Transverse colon (tissue), 4 donors: ENCODE results near the gene LMF1.

Experiments used
- EP300 ChIP-seq: sonication (generic); formaldehyde crosslinking; IDR thresholded peaks from one replicate; pipeline ENCODE4 v1.6.1; 2017; ENCODE audit warnings: antibody characterized with exemption, low read depth
- POLR2A ChIP-seq: fragments of 450-650 bp; IDR thresholded peaks from one replicate; pipeline ENCODE4 v1.6.1; 2016; ENCODE audit warnings: antibody characterized with exemption, mild to moderate bottlenecking, moderate library complexity
- POLR2AphosphoS5 ChIP-seq, 3 donors: sonication (generic); formaldehyde crosslinking; IDR thresholded peaks; one replicate each; pipeline ENCODE4 v1.6.1; 2016; ENCODE audit warnings: antibody characterized with exemption in 3 of 3
- TF ChIP-seq, protein P1 (sequence below), 5 experiments: fragments of 200-600 bp in 3 of 5; fragments of 450-650 bp in 2 of 5; sonication (generic) in 3 of 5; IDR thresholded peaks; 1 replicate in 2 of 5; 2 replicates in 3 of 5; pipeline ENCODE4 v1.5.1; 2016 to 2017; ENCODE audit warnings: antibody characterized with exemption in 5 of 5, inconsistent platforms in 3 of 5, mild to moderate bottlenecking in 2 of 5, moderate library complexity in 1 of 5

DNA sequence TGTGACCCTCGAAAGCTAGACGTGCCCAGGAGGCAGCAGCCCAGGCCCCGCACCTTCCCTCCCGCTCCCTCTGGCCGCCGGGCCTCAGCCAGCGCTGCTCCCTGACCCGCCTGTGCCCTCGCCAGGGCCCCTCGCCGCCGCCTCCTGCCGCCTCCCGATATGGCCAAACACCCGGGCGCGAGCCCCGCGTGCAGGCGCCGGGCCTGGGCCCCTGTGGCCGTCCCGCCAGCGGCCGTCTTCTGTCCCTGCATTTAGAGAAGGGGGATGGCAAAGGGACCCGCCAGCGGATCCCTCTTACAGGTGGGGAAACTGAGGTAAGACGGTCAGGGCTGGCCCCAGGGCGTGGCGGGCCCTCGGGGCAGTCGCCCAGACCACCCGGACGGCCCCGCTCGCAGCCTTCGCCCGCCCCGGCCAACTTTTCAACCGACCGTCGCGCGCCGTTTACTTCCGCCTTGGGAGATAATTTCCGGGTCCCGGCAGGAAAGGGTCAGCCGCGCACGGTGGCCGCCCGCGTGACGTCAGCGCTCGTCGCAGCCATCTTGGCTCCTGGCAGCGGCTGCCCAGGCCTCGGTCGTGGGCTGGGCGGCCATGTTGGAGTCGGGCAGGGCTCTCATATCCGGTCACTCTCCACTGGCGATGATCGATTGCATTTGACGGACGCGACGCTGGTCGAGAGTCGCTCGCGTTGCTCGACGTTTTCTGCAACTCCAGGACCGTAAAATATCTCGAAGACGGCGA is 163.3 kb downstream of the LMF1 start:
- TF ChIP-seq POLR2A (peak; percentile 83), POLR2AphosphoS5 (IDR thresholded peaks at IDR 0.05) (peak; percentile 77 to 90 (median 87)), EP300 (no peak)
- TF ChIP-seq, protein P1, sequence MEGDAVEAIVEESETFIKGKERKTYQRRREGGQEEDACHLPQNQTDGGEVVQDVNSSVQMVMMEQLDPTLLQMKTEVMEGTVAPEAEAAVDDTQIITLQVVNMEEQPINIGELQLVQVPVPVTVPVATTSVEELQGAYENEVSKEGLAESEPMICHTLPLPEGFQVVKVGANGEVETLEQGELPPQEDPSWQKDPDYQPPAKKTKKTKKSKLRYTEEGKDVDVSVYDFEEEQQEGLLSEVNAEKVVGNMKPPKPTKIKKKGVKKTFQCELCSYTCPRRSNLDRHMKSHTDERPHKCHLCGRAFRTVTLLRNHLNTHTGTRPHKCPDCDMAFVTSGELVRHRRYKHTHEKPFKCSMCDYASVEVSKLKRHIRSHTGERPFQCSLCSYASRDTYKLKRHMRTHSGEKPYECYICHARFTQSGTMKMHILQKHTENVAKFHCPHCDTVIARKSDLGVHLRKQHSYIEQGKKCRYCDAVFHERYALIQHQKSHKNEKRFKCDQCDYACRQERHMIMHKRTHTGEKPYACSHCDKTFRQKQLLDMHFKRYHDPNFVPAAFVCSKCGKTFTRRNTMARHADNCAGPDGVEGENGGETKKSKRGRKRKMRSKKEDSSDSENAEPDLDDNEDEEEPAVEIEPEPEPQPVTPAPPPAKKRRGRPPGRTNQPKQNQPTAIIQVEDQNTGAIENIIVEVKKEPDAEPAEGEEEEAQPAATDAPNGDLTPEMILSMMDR (IDR thresholded peaks at IDR 0.05) = peak in 1 of 5 experiments; percentile 9
